ELF-1 (cell line): Measurements from ENCODE around the gene NPTXR.
"Not testable (repeated sequence)": the region's sequence is repeated elsewhere in the genome, so short reads cannot be mapped to it uniquely, and the experiment has no call there.

Experiments
- DNase-seq: peaks from one replicate; pipeline ENCODE4 v3.0.0-alpha.2; 2016; ENCODE audit warnings: low read depth, low spot score

NPTXR gene

GRCh38 chr22:38868886-38869381 is 25.1 kb upstream of the NPTXR start:
- peak; percentile 83 for DNase-seq

- DNase-seq: no peak
Measured at GRCh38 chr22:38868286-38868721, 24.5 kb upstream of the NPTXR start.

GRCh38 chr22:38867471-38868285 is 23.9 kb upstream of the NPTXR start:
- DNase-seq: no peak

DNA sequence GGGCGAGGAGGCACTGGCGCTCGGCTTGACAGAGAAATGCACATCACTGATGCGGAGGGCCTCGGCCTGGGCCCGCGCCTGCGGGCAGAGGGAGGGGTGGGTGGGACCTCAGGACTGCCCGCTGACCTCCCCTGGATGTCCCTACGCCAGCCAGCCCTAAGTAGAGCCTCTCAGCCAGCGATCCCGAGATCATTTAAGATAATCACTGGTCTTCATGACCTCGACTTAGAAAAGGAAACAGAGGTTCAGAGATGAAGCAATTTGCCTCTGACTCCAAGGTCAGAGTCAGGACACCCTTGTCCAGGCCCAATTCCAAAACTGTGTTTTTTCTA is 23.3 kb upstream of the NPTXR start:
- DNase-seq: no peak

DNA sequence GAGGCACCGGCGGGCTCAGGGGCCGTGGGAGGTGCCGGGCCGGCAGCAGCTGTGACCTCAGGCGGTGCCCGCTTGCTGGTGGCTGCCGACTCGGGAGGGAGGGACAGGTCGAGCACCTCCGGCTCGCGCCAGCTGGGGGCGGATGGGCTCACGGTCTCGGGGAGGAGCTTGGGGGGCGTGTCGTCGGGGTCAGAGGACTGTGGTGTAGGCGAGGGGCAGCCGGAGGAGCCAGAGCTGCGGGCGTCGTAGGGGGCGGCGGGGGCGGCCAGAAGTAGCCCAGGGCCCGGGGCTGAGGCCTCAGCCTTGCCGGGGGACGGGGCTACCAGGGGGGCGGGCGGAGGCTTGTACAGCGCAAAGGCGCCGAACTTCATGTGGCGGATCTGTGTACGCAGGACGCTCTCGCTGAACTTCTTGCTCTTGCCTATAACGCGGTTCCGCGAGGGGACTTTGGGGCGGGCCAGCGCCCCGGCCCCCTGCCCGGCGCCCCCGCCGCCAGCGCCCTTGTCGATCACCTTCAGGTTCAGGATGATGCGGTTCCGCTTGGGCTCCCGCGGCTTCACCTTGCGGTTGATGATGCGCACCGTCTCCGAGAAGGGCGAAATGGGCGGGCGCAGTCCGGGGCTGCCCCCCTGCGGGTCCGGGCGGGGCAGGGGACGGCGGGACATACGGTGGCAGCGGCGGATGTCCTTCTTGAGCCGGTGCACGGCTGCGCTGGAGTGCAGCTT is 22.7 kb upstream of the NPTXR start:
- DNase-seq: peak; percentile 83

GRCh38 chr22:38866024-38866398 is 22.2 kb upstream of the NPTXR start:
- DNase-seq: no peak

DNA sequence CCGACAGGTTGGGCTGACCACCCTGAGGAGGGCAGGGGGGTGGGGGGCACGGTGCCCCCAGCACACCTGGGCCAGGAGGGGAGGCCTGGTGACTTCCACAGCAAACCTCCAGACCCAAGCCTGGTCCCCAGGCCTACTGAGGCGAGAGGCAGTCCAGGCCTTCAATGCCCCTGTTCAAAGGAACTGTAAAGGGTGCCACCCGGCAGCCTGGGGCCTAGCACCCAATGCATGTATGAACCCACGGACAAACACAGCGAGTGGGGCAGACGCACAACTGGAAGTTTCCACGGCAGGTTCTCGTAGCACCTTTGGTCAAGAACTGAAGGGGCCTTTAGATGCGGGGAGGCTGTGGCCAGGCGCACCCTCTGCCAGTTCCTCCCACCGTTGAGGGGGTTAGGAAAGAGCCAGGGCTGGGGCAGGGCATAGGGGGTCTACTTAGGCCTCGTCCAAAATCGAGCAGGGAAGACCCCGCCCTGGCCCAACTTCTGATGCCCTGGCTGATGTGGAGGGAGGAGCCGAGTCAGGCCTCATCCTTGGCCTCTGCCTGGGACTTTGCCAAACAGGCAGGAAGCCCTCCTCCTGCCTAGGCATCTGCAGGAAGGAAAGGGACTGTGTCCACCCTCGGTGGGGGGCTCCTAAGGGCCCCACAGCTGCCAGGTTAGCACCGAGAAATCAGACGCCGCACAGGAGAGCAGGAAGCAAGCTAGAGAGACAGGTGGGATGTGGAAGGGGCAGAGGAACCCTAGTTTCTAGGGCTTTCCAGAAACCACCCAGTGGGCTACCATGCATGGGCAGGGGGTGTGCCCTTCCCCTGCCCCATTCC is 21.6 kb upstream of the NPTXR start:
- no peak for DNase-seq

DNA sequence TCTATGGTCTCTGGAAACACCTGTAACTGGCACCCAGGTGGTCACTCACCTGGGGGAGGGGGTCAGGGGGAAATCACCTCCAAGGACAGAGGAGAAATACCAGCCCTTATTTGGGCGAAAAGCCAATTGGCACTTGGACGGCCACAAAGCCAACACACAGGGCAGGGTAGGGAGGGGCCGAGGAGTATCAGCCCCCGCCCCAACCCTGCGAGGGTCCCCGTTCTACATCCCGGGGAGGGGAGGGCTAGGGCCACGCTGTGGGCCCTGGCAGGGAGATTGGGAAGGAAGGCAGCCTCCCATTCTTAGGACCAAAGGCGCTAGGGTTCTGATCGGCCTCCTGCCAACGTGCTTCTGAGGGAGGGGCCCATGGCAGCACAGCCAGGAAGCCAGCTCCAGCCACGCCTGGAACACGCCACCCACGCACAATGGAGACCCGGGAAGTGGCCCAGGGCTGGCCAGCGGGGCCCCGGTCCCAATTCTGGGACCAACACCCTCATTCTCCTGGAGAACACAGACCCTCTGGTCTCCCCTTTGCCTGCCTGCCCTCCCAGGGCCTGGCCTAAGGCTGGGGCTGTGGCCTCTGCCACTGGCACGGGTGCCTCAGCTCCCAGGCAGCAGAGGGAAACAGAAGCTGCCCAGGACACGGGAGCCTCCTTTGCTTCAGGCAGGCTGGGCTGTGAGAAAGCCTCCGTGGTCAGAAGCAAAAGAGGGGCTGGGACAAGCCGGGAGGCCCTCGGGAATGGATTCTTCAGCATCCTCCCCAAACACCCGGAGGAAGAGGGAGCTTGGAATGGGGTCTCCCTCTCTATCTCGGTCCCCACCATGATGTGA is 20.7 kb upstream of the NPTXR start:
- no peak for DNase-seq

DNA sequence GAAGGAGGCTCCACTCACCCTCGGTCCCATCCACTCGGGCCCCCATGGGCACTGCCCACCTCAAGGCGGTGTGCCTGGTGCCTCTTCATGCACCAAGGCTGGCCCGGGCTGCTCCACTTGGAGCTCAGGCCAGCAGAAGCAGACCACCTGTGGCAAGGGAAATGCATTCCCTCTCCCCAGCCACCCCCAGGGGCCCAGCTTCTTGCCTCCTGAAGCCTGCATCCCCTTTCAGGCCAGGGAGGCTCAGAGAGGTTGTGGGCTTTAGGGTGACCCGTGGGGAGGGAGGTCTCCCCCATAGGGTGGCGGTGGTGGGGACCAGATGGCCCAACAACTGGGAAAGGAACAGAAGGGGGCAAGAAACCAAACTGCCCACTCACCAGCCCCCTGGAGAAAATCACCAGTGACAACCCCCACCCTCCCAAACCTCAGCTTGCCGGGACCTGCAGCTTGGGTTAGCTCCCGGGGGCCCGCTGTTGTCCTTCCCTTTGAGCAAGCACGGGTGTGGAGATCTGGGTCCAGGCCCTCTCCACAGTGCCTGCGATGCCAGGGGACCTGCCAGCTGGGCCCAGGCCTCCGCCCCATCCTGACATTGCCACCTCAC is 19.8 kb upstream of the NPTXR start:
- DNase-seq: no peak

DNA sequence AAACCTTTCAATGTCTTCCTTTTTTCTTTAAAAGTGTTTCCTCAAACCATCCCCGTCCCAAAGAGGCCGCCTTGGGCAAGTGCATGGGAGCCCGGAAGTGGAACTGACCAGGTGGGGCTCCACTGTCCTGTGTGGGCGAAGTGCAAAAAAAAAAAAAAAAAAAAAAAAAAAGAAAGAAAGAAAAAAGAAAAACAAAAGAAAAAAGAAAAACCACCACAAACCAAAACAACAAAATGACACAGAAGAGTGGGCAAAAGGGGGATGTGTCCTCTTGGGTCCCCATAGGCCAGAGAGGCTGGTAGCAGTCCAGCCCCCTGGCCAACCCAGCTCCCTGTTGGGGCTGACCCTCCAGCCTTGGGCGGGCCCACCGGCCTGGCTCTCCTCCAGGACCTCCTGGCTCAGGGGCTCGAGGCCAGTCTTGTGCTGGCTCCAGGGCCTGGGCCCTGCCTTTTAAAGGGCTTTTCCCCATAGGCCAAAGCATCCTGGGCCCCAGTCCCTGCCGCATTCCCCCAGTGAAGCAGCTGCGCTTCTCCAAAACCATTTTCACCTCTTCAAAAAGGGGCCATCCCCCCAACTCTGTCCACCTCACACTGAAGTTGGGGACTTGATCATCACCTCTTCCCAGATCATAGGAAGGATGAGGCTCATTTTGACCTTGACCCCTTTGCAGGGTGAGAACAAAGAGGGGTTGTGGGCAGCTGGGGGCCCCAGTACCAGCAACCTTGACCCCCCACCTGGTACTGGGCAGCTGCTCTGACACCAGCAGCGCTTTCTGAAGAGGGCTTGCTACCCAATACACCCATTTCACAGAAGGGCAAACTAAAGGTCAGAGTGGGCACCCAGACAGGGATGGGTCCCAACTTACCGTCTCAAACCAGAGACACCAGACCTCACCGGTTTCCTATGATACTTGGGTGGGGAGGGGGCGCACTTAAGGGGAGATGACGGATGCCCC is 18.8 kb upstream of the NPTXR start:
- no peak for DNase-seq

GRCh38 chr22:38861927-38862326 is 18.1 kb upstream of the NPTXR start:
- no peak for DNase-seq

GRCh38 chr22:38861170-38861876 is 17.5 kb upstream of the NPTXR start:
- no peak for DNase-seq

DNA sequence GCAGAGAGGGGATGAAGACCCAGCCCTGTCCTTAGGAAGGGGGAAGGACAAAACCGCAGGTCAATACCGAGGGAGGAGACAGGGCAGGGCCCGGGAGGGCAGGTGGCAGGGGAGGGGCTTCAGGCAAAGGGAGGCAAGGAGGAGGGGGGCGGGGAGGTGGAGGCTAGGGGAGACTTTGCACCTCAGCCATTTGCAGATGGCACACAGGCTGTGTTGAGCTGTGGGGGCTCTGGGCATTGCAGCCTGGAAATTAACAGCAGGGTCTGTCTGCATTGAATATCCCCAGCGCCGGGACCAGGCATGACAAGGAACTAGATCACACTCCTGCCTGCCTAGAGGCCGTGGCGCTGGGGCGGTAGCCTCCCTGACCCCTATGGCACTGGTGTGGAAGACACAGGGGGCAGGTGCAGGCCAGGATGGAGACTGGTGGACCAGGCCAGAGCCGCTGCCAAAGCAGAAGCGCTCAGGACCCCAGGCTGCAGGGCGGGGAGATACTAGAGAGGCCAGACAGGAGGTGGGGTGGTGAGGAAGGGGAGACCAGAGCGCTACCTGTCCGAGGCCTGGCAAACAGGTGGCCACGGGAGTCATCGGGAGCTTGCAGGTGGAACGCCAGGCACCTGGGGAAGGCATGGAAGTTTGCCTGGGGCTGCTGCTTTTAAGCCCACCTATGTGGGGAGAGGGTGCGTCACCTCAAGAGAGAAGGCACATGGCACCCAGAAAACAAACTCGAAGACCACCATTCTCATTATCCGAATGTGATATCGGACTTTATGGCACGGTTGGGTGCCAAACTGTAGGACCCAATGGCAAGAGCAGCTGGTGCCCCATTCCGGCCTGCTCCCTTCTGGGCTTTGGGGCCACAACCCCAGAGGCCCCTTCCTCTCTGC is 16.7 kb upstream of the NPTXR start:
- DNase-seq: no peak

GRCh38 chr22:38859581-38860282 is 15.9 kb upstream of the NPTXR start:
- DNase-seq: no peak

- no peak for DNase-seq
Measured at GRCh38 chr22:38858492-38858891, 14.7 kb upstream of the NPTXR start.

GRCh38 chr22:38854476-38854875 is 10.6 kb upstream of the NPTXR start:
- not testable (repeated sequence) for DNase-seq

GRCh38 chr22:38853883-38854282 is 10.1 kb upstream of the NPTXR start:
- not testable (repeated sequence) for DNase-seq
